Measurements from ENCODE around the gene DIS3L2.
"Not testable (repeated sequence)": the region's sequence is repeated elsewhere in the genome, so short reads cannot be mapped to it uniquely, and the experiment has no call there.

The DIS3L2 gene

DNA sequence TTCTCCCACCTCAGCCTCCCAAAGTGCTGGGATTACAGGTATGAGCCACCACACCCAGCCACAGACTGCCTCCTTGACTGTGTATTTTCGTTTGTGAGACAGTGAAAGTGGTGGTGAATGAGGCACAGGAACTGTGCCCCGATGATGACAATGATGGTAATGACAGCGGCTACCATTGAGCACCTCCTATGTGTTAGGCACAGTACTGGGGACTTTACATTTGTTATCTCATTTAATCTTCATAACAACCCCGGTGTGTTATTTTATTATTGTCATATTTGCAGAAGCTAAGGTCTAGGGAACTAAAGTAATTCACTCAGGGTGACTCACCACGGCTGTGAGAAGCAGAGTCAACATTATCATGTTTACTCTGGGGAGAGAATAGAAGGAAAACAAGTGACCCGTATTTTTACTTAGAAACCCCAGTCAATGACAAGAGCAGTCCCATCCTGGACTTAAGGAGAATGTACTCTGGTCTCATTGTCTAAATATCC lies 339.4 kb downstream of the DIS3L2 start:
- H3K4me1 ChIP-seq (ENCODE audit: insufficient read depth, low read length), result no peaks in the 10 kb centered on the region
- no peak overlapping the region for H3K4me3 ChIP-seq (ENCODE audit: low read length)
- no peaks in the 10 kb centered on the region for H3K27me3 ChIP-seq (ENCODE audit: insufficient read depth, low read length)
- peaks cover 9% of the 10 kb centered on the region for H3K9me3 ChIP-seq (ENCODE audit: low read length)
- no peak overlapping the region for H2AFZ ChIP-seq (ENCODE audit: low read depth, low read length)
- peaks cover 17% of the 10 kb centered on the region for H3K36me3 ChIP-seq (ENCODE audit: insufficient read depth, low read length)

DNA sequence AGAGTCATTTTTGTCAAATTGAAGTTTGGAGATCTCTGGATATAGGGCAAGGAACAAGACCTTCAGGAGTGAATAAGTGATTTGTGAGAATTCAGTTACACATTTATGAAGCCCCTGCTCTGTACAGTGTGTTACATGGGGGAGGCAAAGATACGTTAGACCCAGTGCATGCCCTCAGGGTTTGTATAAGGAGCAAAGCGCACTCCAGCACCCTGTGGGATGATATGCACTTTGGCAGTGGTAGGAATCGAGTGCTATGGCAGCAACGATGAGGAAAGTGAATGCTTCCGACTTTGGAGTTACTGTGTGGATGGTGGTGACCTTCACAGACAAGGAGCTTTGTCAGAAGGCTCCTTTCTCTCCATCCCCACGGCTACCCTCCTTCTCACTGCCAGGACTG lies 342.7 kb downstream of the DIS3L2 start:
- Histone ChIP-seq H3K4me1 (ENCODE audit: insufficient read depth, low read length) (no peaks in the 10 kb centered on the region), H2AFZ (ENCODE audit: low read depth, low read length) (no peak overlapping the region), H3K27me3 (ENCODE audit: insufficient read depth, low read length) (no peaks in the 10 kb centered on the region), H3K4me3 (ENCODE audit: low read length) (no peak overlapping the region), H3K9me3 (ENCODE audit: low read length) (peaks cover 9% of the 10 kb centered on the region), H3K36me3 (ENCODE audit: insufficient read depth, low read length) (peaks cover 18% of the 10 kb centered on the region)

DNA sequence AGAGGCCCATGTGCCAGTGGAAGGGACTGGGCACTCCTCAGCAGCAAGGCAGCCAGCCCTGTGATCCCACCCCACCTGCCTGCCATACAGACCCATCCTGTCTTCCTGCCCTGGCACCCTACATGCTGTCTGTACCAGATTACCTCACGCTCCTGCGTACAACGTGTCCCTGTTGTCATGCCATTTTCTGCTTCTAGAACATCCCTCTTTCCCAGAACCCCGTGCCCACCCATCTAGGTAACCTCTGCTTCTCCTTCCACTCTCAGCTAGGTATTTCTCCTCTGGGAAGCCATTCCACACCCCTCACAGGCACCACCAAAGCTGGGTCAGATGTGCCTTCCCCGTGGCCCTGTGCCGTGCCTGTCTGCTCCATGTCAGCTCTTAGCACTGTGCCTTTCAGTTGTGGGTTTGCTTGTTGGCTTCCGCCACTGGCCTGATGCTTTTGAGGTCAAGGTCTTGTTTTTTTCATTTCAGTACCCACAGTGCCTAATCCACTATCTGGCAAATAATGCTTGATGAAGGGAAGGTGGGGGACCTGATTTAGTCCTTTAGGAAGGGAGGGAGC lies 345.3 kb downstream of the DIS3L2 start:
- Histone ChIP-seq H3K4me1 (ENCODE audit: insufficient read depth, low read length) (no peaks in the 10 kb centered on the region), H3K4me3 (ENCODE audit: low read length) (no peak overlapping the region), H3K9me3 (ENCODE audit: low read length) (peaks cover 9% of the 10 kb centered on the region), H3K36me3 (ENCODE audit: insufficient read depth, low read length) (peaks cover 10% of the 10 kb centered on the region), H3K27me3 (ENCODE audit: insufficient read depth, low read length) (no peaks in the 10 kb centered on the region), H2AFZ (ENCODE audit: low read depth, low read length) (no peak overlapping the region)

DNA sequence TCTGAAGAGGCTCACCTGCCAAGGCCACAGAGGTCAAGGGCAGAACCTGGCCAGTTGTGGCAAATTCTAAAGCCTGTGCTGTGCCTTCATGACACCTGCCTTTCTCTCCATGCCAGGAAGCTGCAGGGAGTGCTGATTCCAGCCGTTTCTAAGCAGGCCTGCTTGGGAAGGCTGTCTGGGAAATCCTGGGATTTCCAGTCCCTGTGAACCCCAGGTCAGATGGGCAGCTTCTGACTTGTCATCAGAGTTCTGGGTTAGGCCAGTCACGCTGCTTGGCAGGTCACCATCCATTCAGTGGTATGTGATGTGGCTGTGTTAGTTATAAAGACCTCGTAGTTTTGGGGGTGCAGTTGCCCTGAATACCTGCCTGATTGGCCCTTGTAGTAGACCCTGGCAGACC lies 346.3 kb downstream of the DIS3L2 start:
- Histone ChIP-seq H3K9me3 (ENCODE audit: low read length) (peaks cover 9% of the 10 kb centered on the region), H3K4me3 (ENCODE audit: low read length) (no peak overlapping the region), H3K36me3 (ENCODE audit: insufficient read depth, low read length) (peaks cover 10% of the 10 kb centered on the region), H3K4me1 (ENCODE audit: insufficient read depth, low read length) (no peaks in the 10 kb centered on the region), H3K27me3 (ENCODE audit: insufficient read depth, low read length) (no peaks in the 10 kb centered on the region), H2AFZ (ENCODE audit: low read depth, low read length) (no peak overlapping the region)

DNA sequence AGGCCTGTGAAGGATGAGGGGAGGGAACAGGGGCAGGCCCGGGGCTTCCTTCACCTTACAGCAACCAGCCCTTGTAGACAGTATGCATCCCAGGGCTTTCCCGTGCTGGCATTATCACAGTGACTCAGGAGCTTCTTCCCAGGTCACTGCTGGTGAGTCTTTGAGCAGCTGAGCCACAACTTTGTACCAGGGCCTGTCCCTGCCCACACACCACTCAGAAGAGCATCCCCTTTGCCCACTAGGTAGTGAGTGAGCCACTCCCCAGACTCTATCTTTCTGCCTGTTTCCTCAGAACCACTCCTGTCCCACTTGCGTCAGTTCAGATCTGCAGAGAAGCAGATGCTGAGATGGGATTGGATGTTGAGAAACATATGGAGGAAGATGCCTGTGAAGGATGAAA lies 347.5 kb downstream of the DIS3L2 start:
- Histone ChIP-seq H3K4me3 (ENCODE audit: low read length) (no peak overlapping the region), H3K9me3 (ENCODE audit: low read length) (peaks cover 7% of the 10 kb centered on the region), H3K27me3 (ENCODE audit: insufficient read depth, low read length) (no peaks in the 10 kb centered on the region), H2AFZ (ENCODE audit: low read depth, low read length) (no peak overlapping the region), H3K36me3 (ENCODE audit: insufficient read depth, low read length) (peaks cover 5% of the 10 kb centered on the region), H3K4me1 (ENCODE audit: insufficient read depth, low read length) (no peaks in the 10 kb centered on the region)

DNA sequence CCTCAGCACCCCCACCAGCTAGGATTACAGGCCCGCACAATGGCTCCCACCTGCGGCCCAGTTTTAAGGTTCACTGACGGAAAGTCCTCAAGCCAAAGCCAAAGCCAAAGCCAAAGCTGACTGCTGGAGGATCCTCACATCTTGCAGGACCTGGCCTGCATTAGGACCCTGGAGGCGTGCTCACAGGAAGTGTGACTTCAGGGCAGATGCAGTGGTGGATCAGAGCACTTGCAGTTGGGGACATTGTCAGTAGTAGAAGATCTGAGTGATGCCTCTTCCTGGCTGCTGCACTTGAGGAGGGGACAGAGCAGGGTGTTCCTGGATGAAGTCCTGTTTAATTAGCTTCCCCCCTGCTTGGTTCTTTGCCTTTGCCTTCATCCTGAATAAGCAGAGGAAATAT lies 348.1 kb downstream of the DIS3L2 start:
- Histone ChIP-seq H3K9me3 (ENCODE audit: low read length) (peaks cover 2% of the 10 kb centered on the region), H3K36me3 (ENCODE audit: insufficient read depth, low read length) (peaks cover 5% of the 10 kb centered on the region), H3K4me3 (ENCODE audit: low read length) (no peak overlapping the region), H3K4me1 (ENCODE audit: insufficient read depth, low read length) (no peaks in the 10 kb centered on the region), H2AFZ (ENCODE audit: low read depth, low read length) (no peak overlapping the region), H3K27me3 (ENCODE audit: insufficient read depth, low read length) (no peaks in the 10 kb centered on the region)

DNA sequence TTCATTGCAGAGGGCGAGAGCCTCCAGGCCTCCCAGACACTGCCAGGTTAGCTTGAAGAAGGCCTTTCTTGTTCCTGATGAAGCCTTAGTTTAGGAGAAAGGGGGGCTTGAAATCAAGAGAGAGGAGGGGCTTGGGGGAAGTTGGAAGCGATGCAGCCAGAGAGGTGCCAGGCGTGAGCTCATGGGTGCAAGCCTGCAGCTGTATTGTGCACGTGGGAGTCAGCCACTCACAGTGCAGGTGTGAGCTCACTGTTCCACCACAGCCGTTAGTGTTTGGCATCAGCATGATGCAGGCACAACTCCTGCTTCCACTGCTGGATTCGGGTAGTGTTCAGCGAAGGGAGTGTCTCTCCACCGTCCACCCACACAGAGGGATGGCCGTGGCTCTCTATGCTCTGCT lies 348.6 kb downstream of the DIS3L2 start:
- peaks cover 5% of the 10 kb centered on the region for H3K36me3 ChIP-seq (ENCODE audit: insufficient read depth, low read length)
- H3K4me1 ChIP-seq (ENCODE audit: insufficient read depth, low read length), result no peaks in the 10 kb centered on the region
- peaks cover 2% of the 10 kb centered on the region for H3K9me3 ChIP-seq (ENCODE audit: low read length)
- no peaks in the 10 kb centered on the region for H3K27me3 ChIP-seq (ENCODE audit: insufficient read depth, low read length)
- no peak overlapping the region for H3K4me3 ChIP-seq (ENCODE audit: low read length)
- H2AFZ ChIP-seq (ENCODE audit: low read depth, low read length), result no peak overlapping the region

DNA sequence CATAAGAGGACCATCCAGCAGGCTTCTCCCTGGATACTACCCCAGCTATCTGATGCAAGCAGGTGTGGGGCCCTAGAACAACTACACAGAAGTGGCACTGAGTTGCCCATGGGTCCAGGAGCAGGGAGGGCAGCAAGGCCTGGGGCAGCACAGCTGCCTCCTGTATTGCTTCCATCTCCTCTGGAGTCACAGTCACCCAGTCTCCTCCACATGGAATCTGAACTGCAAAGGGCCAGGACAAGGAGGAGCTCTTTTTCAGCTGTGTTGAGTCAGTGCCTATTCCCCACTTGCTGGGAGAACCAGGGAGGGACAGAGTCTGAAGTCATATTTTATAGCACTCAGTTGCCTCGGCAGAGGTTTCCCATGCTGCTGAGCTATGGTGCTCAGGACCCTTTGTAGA lies 349.2 kb downstream of the DIS3L2 start:
- H3K9me3 ChIP-seq (ENCODE audit: low read length), result peaks cover 2% of the 10 kb centered on the region
- H2AFZ ChIP-seq (ENCODE audit: low read depth, low read length), result no peak overlapping the region
- H3K27me3 ChIP-seq (ENCODE audit: insufficient read depth, low read length), result no peaks in the 10 kb centered on the region
- H3K36me3 ChIP-seq (ENCODE audit: insufficient read depth, low read length), result peaks cover 4% of the 10 kb centered on the region
- no peak overlapping the region for H3K4me3 ChIP-seq (ENCODE audit: low read length)
- no peaks in the 10 kb centered on the region for H3K4me1 ChIP-seq (ENCODE audit: insufficient read depth, low read length)

DNA sequence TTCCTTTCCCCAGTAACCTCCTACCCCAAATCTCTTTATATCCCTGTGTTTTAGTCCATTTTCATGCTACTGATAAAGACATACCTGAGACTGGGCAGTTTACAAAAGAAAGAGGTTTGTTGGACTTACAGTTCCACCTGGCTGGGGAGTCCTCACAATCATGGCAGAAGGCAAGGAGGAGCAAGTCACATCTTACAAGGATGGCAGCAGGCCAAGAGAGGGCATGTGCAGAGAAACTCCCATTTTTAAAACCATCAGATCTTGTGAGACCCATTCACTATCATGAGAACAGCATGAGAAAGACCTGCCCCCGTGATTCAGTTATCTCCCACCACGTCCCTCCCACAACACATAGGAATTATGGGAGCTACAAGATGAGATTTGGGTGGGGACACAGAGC lies 352.1 kb downstream of the DIS3L2 start:
- H3K4me3 ChIP-seq (ENCODE audit: low read length); H2AFZ ChIP-seq (ENCODE audit: low read depth, low read length); H3K27me3 ChIP-seq (ENCODE audit: insufficient read depth, low read length); H3K9me3 ChIP-seq (ENCODE audit: low read length); H3K36me3 ChIP-seq (ENCODE audit: insufficient read depth, low read length): not testable (repeated sequence)
- peaks cover 13% of the 10 kb centered on the region for H3K4me1 ChIP-seq (ENCODE audit: insufficient read depth, low read length)

DNA sequence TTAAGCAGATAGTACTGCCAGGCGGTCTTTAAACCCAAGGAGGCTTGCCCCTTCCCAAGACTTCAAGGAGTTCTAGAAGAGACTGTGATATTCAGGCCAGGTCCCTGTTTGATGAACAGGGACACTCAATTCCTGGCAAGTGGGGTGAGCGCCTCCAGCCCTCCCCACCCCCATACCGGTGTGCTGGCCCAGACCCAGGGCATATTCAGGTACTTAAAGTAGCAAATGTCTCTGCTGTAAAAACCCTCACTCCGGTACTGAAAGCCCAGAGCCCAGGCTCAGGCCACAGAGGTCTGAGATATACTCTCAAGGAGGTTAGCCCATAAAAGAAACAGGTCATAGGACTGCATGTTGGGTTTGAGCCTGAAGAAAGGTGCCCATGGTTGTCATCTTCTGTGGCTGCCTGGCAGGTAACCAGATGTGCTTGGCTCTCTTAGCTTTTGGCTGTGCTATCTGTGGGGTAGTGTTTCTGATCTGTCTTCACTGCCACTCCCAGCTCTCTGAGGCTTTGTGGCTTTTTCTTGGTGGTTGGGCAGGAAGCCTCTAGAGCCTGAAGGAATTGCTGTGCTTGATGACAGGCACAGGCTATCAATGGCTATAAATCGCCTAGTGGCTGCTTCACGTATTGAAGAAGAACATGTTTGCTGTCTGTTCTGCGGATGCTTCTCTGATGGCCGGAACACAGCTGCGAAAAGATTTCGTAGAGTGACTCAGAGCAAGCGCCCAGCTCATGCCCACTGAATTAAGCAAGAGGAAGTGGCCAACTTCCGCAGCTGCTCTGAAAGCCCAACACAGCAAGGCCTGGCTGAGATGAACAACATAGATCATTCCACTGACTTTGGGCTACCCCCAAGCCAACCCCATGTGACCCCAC lies 353.8 kb downstream of the DIS3L2 start:
- Histone ChIP-seq H3K9me3 (ENCODE audit: low read length) (peaks cover 2% of the 10 kb centered on the region), H2AFZ (ENCODE audit: low read depth, low read length) (no peak overlapping the region), H3K4me3 (ENCODE audit: low read length) (no peak overlapping the region), H3K27me3 (ENCODE audit: insufficient read depth, low read length) (no peaks in the 10 kb centered on the region), H3K4me1 (ENCODE audit: insufficient read depth, low read length) (peaks cover 13% of the 10 kb centered on the region), H3K36me3 (ENCODE audit: insufficient read depth, low read length) (no peaks in the 10 kb centered on the region)

DNA sequence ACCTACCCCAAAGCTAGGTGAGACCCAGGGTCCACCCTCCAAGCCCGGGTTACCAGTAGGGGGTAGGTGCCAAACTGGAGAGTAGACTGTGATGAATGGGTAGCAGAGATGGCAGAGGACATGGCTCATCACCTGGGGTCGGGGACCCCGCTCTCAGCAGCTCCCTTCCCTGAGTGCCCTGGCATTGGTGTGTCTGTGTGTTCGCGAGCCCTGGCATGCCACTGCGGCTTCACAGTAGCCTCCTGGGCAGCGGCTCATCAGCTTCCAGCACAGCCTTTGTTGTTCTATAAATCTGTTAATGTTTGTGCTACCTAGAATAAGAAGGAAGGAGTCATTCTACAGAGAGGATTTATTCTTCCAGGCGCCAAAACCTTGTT lies 354.4 kb downstream of the DIS3L2 start:
- no peaks in the 10 kb centered on the region for H3K27me3 ChIP-seq (ENCODE audit: insufficient read depth, low read length)
- H3K4me3 ChIP-seq (ENCODE audit: low read length), result no peak overlapping the region
- H3K4me1 ChIP-seq (ENCODE audit: insufficient read depth, low read length), result peaks cover 13% of the 10 kb centered on the region
- H2AFZ ChIP-seq (ENCODE audit: low read depth, low read length), result no peak overlapping the region
- no peaks in the 10 kb centered on the region for H3K36me3 ChIP-seq (ENCODE audit: insufficient read depth, low read length)
- H3K9me3 ChIP-seq (ENCODE audit: low read length), result peaks cover 2% of the 10 kb centered on the region

DNA sequence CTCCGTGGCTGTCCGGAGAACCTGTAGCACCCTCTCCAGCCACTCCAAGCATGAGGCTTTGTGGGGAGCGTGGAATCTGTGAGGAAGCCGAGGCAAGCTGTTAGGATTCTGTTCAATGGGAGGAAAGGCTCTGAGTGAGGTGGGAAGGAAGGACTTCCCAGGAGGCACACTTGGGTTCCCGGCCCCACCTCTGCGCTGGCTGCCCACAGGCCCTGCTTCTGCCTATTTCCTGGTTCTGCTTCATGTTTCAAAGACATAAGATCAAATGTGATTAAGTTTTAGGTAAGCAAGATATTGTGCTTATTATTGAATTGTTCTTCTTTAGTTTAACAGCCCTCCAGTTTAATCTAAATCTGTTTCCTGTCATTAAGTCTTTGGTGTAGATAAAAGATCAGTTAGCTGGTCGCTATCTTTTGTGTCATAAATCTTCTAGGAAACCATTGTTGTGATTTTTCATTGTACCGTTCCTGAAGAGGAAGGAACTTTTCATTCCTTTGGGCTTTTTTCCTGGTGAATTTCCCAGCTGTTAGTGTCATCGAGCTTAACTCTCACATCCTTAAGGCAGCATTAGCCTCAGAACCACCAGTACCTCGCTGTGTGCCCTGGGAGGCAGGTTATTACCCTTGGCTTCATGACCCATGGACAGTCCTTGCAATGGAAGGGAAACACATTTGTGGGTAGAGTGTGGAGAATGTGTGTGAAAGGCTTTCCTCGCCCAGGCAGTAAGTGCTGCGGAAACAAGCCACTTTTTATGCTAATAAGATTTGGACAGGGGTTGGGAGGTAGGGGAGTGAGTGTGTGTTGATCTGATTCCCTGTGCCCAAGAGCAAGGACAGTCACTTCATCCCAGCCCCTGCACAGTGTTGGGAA lies 355.2 kb downstream of the DIS3L2 start:
- H3K4me1 ChIP-seq (ENCODE audit: insufficient read depth, low read length), result peaks cover 14% of the 10 kb centered on the region
- H3K9me3 ChIP-seq (ENCODE audit: low read length), result peaks cover 2% of the 10 kb centered on the region
- H2AFZ ChIP-seq (ENCODE audit: low read depth, low read length), result no peak overlapping the region
- H3K27me3 ChIP-seq (ENCODE audit: insufficient read depth, low read length), result no peaks in the 10 kb centered on the region
- H3K4me3 ChIP-seq (ENCODE audit: low read length), result no peak overlapping the region
- no peaks in the 10 kb centered on the region for H3K36me3 ChIP-seq (ENCODE audit: insufficient read depth, low read length)

Data from neuron (in vitro differentiated cells).